HepG2 (cell line): ENCODE results near the gene ITGB7. TPM values are rescaled to one million over a fixed set of nuclear protein-coding genes. Genes with fewer than 3 reads are reported as not detected.

Source experiments
- ARHGAP35 ChIP-seq: sonication (generic); formaldehyde crosslinking; IDR thresholded peaks from 2 replicates; pipeline ENCODE4 v1.9.0; 2022; ENCODE audit warnings: mild to moderate bottlenecking, inconsistent platforms, moderate library complexity, missing genetic modification reagents, borderline replicate concordance
- ATF7 ChIP-seq, 2 experiments: fragments of 450-650 bp in 1 of 2; sonication (generic) in 1 of 2; formaldehyde crosslinking in 1 of 2; IDR thresholded peaks; 2 replicates each; pipeline versions ENCODE4 v1.4.0 to v1.6.1; 2016 to 2020; ENCODE audit warnings: antibody characterized with exemption in 1 of 2, mild to moderate bottlenecking in 1 of 2, missing genetic modification reagents in 1 of 2
- FOXC1 ChIP-seq: sonication (generic); formaldehyde crosslinking; IDR thresholded peaks from 2 replicates; pipeline ENCODE4 v1.8.0; 2022; ENCODE audit warnings: mild to moderate bottlenecking, missing genetic modification reagents, borderline replicate concordance
- HNF4G ChIP-seq, 2 experiments: sonication (generic) in 1 of 2; formaldehyde crosslinking in 1 of 2; IDR thresholded peaks; 2 replicates each; pipeline versions ENCODE4 v1.4.0 to v1.6.1; 2011 to 2020; ENCODE audit warnings: borderline replicate concordance in 2 of 2, low read depth in 2 of 2, mild to moderate bottlenecking in 2 of 2, low read length in 1 of 2, missing genetic modification reagents in 1 of 2, moderate library complexity in 1 of 2
- HNRNPK ChIP-seq: fragments of 200-400 bp; formaldehyde crosslinking; IDR thresholded peaks from 2 replicates; pipeline ENCODE4 v1.6.1; 2018; ENCODE audit warnings: low read length, low read depth, moderate library complexity, mild to moderate bottlenecking; ENCODE audit not compliant: poor library complexity, severe bottlenecking
- JUN ChIP-seq: sonication (generic); formaldehyde crosslinking; IDR thresholded peaks from 2 replicates; pipeline ENCODE4 v1.4.0; 2020; ENCODE audit warnings: mild to moderate bottlenecking, missing genetic modification reagents
- PAX8 ChIP-seq: sonication (generic); formaldehyde crosslinking; IDR thresholded peaks from 2 replicates; pipeline ENCODE4 v1.8.0; 2022; ENCODE audit warnings: mild to moderate bottlenecking, missing genetic modification reagents, borderline replicate concordance
- PITX1 ChIP-seq: sonication (generic); formaldehyde crosslinking; IDR thresholded peaks from 2 replicates; pipeline ENCODE4 v1.5.1; 2020; ENCODE audit warnings: mild to moderate bottlenecking, missing genetic modification reagents
- SRY ChIP-seq: sonication (generic); formaldehyde crosslinking; IDR thresholded peaks from 2 replicates; pipeline ENCODE4 v1.8.0; 2022; ENCODE audit warnings: mild to moderate bottlenecking, missing genetic modification reagents
- XRCC5 ChIP-seq: fragments of 200-400 bp; formaldehyde crosslinking; optimal IDR thresholded peaks from 2 replicates; pipeline ENCODE3; 2017; ENCODE audit warnings: mild to moderate bottlenecking, low read length
- ZKSCAN5 ChIP-seq: sonication (generic); formaldehyde crosslinking; IDR thresholded peaks from 2 replicates; pipeline ENCODE4 v1.5.1; 2020; ENCODE audit warnings: mild to moderate bottlenecking, missing genetic modification reagents
- ZNF234 ChIP-seq: sonication (generic); formaldehyde crosslinking; conservative IDR thresholded peaks from 2 replicates; pipeline ENCODE4 v1.5.1; 2020; ENCODE audit warnings: mild to moderate bottlenecking, missing genetic modification reagents
- ZNF383 ChIP-seq: sonication (generic); formaldehyde crosslinking; IDR thresholded peaks from 2 replicates; pipeline ENCODE4 v1.4.0; 2020; ENCODE audit warnings: missing genetic modification reagents, mild to moderate bottlenecking, borderline replicate concordance
- ZNF460 ChIP-seq: sonication (generic); formaldehyde crosslinking; IDR thresholded peaks from 2 replicates; pipeline ENCODE4 v1.5.1; 2020; ENCODE audit warnings: missing genetic modification reagents, mild to moderate bottlenecking, borderline replicate concordance
- ZNF567 ChIP-seq: sonication (generic); formaldehyde crosslinking; IDR thresholded peaks from 2 replicates; pipeline ENCODE4 v1.8.1; 2023; ENCODE audit warnings: mild to moderate bottlenecking, missing genetic modification reagents, borderline replicate concordance
- ZSCAN20 ChIP-seq: sonication (generic); formaldehyde crosslinking; IDR thresholded peaks from 2 replicates; pipeline ENCODE4 v1.4.0; 2020; ENCODE audit warnings: missing genetic modification reagents, mild to moderate bottlenecking, borderline replicate concordance
- polyA plus RNA-seq, 8 experiments: library from polyadenylated mRNA; depleted of rRNA in 3 of 8; stranded (reverse) in 7 of 8; unstranded in 1 of 8; fragments of >200 nt; fragmentation: Illumina TruSeq in 4 of 8; extraction: Trizol in 4 of 8; gene quantifications; 2 replicates each; pipeline versions ENCODE4 v1.2.1 to v1.2.3, GENCODE V29; 2011 to 2016; ENCODE audit warnings: low read depth in 4 of 8, missing spikeins in 1 of 8, mixed read lengths in 1 of 8; ENCODE audit not compliant: insufficient read depth in 1 of 8
- total RNA-seq, 5 experiments: library from RNA; depleted of rRNA; stranded (reverse); fragments of >200 nt; fragmentation: Illumina TruSeq; extraction: Trizol; gene quantifications; 2 replicates each; pipeline ENCODE4 v1.2.3, GENCODE V29; 2016; ENCODE audit warnings: low read depth in 1 of 5
- TF ChIP-seq, protein P1 (sequence below): sonication (generic); formaldehyde crosslinking; IDR thresholded peaks from 2 replicates; pipeline ENCODE4 v1.4.0; 2020; ENCODE audit warnings: missing genetic modification reagents
- TF ChIP-seq, protein P2 (sequence below): sonication (generic); formaldehyde crosslinking; IDR thresholded peaks from 2 replicates; pipeline ENCODE4 v1.8.0; 2022; ENCODE audit warnings: missing genetic modification reagents, mild to moderate bottlenecking, borderline replicate concordance
- TF ChIP-seq, protein P3 (sequence below): sonication (generic); formaldehyde crosslinking; IDR thresholded peaks from 2 replicates; pipeline ENCODE4 v1.9.0; 2022; ENCODE audit warnings: missing genetic modification reagents, mild to moderate bottlenecking, borderline replicate concordance

The ITGB7 gene
- total and polyA plus RNA-seq, 2 of the 13 experiments (the other 11 are each of a cell fraction or from before 2014, with no cell fraction given) = 0.16 to 0.18 TPM

DNA sequence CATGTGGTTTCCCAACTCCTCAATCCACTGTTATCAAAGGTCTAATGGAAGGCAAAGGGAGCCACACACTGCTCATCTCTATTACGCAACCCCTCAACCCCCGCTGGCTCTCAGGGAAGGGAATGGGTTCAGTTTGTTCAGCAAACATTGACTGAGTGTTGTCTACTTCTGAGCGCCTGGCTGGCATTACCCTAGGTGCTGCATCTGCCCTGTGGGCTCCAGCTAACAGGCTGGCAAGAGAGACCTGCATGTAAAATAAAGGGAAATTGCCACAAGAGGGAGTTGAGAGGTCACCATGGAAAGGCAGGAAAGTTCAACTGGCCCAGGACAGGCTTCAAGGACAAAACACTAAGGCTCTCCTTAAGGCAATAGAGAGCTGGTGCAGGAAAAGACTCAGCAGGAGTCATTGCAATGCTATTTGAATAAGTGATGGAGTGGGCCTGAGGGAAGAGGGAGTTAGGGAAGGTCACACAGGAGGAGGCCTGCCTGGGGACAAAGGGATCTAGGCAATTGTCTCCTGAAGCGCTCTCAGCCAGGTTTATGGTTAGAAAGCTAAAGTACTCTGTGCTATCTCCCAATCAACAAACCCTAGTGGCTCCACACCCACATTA, 32.1 kb downstream of the ITGB7 start (continued):
- TF ChIP-seq, protein P1, sequence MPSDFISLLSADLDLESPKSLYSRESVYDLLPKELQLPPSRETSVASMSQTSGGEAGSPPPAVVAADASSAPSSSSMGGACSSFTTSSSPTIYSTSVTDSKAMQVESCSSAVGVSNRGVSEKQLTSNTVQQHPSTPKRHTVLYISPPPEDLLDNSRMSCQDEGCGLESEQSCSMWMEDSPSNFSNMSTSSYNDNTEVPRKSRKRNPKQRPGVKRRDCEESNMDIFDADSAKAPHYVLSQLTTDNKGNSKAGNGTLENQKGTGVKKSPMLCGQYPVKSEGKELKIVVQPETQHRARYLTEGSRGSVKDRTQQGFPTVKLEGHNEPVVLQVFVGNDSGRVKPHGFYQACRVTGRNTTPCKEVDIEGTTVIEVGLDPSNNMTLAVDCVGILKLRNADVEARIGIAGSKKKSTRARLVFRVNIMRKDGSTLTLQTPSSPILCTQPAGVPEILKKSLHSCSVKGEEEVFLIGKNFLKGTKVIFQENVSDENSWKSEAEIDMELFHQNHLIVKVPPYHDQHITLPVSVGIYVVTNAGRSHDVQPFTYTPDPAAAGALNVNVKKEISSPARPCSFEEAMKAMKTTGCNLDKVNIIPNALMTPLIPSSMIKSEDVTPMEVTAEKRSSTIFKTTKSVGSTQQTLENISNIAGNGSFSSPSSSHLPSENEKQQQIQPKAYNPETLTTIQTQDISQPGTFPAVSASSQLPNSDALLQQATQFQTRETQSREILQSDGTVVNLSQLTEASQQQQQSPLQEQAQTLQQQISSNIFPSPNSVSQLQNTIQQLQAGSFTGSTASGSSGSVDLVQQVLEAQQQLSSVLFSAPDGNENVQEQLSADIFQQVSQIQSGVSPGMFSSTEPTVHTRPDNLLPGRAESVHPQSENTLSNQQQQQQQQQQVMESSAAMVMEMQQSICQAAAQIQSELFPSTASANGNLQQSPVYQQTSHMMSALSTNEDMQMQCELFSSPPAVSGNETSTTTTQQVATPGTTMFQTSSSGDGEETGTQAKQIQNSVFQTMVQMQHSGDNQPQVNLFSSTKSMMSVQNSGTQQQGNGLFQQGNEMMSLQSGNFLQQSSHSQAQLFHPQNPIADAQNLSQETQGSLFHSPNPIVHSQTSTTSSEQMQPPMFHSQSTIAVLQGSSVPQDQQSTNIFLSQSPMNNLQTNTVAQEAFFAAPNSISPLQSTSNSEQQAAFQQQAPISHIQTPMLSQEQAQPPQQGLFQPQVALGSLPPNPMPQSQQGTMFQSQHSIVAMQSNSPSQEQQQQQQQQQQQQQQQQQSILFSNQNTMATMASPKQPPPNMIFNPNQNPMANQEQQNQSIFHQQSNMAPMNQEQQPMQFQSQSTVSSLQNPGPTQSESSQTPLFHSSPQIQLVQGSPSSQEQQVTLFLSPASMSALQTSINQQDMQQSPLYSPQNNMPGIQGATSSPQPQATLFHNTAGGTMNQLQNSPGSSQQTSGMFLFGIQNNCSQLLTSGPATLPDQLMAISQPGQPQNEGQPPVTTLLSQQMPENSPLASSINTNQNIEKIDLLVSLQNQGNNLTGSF (CRISPR knock-in tag) = no peak
- TF ChIP-seq ARHGAP35 = no peak
- TF ChIP-seq ZNF460 (CRISPR knock-in tag) = no peak
- no peak for TF ChIP-seq ZNF567 (CRISPR knock-in tag)
- TF ChIP-seq JUN (CRISPR knock-in tag) = no peak
- TF ChIP-seq, protein P2, sequence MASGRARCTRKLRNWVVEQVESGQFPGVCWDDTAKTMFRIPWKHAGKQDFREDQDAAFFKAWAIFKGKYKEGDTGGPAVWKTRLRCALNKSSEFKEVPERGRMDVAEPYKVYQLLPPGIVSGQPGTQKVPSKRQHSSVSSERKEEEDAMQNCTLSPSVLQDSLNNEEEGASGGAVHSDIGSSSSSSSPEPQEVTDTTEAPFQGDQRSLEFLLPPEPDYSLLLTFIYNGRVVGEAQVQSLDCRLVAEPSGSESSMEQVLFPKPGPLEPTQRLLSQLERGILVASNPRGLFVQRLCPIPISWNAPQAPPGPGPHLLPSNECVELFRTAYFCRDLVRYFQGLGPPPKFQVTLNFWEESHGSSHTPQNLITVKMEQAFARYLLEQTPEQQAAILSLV (CRISPR knock-in tag) = no peak
- no peak for TF ChIP-seq ZNF383 (CRISPR knock-in tag)
- peak; percentile 67; the same call in 1 of the 2 replicates for TF ChIP-seq PITX1
- TF ChIP-seq ZSCAN20 (CRISPR knock-in tag) = no peak
- TF ChIP-seq HNF4G (IDR thresholded peaks at IDR 0.05; ENCODE audit: borderline replicate concordance, low read depth, low read length) = peak; percentile 69
- 0 out of 2 replicates have a peak, but pooled peaks have one; percentile 21 for TF ChIP-seq HNF4G (CRISPR knock-in tag; IDR thresholded peaks at IDR 0.05; ENCODE audit: borderline replicate concordance, low read depth)
- TF ChIP-seq XRCC5 = peak; percentile 70
- TF ChIP-seq ZKSCAN5 (CRISPR knock-in tag) = no peak
- no peak for TF ChIP-seq HNRNPK
- no peak for TF ChIP-seq FOXC1 (CRISPR knock-in tag)
- peak; percentile 23; the same call in 1 of the 2 replicates for TF ChIP-seq ATF7 (IDR thresholded peaks at IDR 0.05)
- TF ChIP-seq ATF7 (CRISPR knock-in tag; IDR thresholded peaks at IDR 0.05) = 0 out of 2 replicates have a peak, but pooled peaks have one; percentile 29
- no peak for TF ChIP-seq PAX8 (CRISPR knock-in tag)
- no peak for TF ChIP-seq ZNF234 (CRISPR knock-in tag)
- TF ChIP-seq, protein P3, sequence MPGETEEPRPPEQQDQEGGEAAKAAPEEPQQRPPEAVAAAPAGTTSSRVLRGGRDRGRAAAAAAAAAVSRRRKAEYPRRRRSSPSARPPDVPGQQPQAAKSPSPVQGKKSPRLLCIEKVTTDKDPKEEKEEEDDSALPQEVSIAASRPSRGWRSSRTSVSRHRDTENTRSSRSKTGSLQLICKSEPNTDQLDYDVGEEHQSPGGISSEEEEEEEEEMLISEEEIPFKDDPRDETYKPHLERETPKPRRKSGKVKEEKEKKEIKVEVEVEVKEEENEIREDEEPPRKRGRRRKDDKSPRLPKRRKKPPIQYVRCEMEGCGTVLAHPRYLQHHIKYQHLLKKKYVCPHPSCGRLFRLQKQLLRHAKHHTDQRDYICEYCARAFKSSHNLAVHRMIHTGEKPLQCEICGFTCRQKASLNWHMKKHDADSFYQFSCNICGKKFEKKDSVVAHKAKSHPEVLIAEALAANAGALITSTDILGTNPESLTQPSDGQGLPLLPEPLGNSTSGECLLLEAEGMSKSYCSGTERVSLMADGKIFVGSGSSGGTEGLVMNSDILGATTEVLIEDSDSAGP (CRISPR knock-in tag) = no peak
- no peak for TF ChIP-seq SRY (CRISPR knock-in tag)
